Esophagus muscularis mucosa (tissue), 4 donors: ENCODE data around the gene PODNL1.

Experiments used
- EP300 ChIP-seq: sonication (generic); formaldehyde crosslinking; IDR thresholded peaks from one replicate; pipeline ENCODE4 v1.6.1; 2017; ENCODE audit warnings: antibody characterized with exemption
- POLR2A ChIP-seq: fragments of 450-650 bp; IDR thresholded peaks from one replicate; pipeline ENCODE4 v1.6.1; 2017; ENCODE audit warnings: antibody characterized with exemption, moderate library complexity, mild to moderate bottlenecking, low read depth
- POLR2AphosphoS5 ChIP-seq, 2 donors: sonication (generic); formaldehyde crosslinking; IDR thresholded peaks; one replicate each; pipeline ENCODE4 v1.6.1; 2017; ENCODE audit warnings: antibody characterized with exemption in 2 of 2
- TF ChIP-seq, protein P1 (sequence below), 3 experiments: fragments of 200-600 bp in 2 of 3; fragments of 450-650 bp in 1 of 3; sonication (generic) in 2 of 3; IDR thresholded peaks; one replicate each; pipeline ENCODE4 v1.5.1; 2017 to 2019; ENCODE audit warnings: antibody characterized with exemption in 3 of 3, mild to moderate bottlenecking in 2 of 3, moderate library complexity in 1 of 3

DNA sequence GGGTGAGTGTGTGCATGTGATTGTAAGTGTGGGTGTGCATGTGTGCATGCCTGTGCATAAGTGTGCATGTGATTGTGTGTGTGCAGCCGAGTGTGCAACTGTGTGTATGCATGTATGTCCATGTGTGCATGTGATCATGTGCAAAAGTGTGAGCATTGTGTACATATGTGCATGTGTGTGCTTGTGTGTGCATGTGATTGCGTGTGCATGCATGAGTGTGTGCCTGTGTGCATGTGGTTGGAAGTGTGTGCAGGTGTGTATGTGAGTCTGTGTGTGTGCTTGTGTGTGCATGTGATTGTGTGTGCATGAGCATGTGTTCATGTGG, 3.5 kb downstream of the PODNL1 start:
- TF ChIP-seq, protein P1, sequence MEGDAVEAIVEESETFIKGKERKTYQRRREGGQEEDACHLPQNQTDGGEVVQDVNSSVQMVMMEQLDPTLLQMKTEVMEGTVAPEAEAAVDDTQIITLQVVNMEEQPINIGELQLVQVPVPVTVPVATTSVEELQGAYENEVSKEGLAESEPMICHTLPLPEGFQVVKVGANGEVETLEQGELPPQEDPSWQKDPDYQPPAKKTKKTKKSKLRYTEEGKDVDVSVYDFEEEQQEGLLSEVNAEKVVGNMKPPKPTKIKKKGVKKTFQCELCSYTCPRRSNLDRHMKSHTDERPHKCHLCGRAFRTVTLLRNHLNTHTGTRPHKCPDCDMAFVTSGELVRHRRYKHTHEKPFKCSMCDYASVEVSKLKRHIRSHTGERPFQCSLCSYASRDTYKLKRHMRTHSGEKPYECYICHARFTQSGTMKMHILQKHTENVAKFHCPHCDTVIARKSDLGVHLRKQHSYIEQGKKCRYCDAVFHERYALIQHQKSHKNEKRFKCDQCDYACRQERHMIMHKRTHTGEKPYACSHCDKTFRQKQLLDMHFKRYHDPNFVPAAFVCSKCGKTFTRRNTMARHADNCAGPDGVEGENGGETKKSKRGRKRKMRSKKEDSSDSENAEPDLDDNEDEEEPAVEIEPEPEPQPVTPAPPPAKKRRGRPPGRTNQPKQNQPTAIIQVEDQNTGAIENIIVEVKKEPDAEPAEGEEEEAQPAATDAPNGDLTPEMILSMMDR (IDR thresholded peaks at IDR 0.05), result no peak
- TF ChIP-seq EP300 (no peak), POLR2A (no peak), POLR2AphosphoS5 (IDR thresholded peaks at IDR 0.05) (no peak)
